Large intestine (tissue), 3 donors: ENCODE measurements around the gene TMEM135. TPM values are rescaled to one million over a fixed set of nuclear protein-coding genes. Genes with fewer than 3 reads are reported as not detected.
"Not testable (repeated sequence)": the region's sequence is repeated elsewhere in the genome, so short reads cannot be mapped to it uniquely, and the experiment has no call there.

Experiments
- DNase-seq, 2 donors: peaks; one replicate each; pipeline versions ENCODE4 v3.0.0 to v3.0.0-alpha.2; 2013
- H3K27ac ChIP-seq: one replicate; pipeline ENCODE4 v1.5.1; 2013; ENCODE audit warnings: low read length
- H3K27me3 ChIP-seq: 2 replicates; pipeline ENCODE4 v1.6.1; 2013; ENCODE audit warnings: low read length; ENCODE audit not compliant: control insufficient read depth, insufficient read depth
- H3K36me3 ChIP-seq: 2 replicates; pipeline ENCODE4 v1.6.1; 2013; ENCODE audit warnings: low read length; ENCODE audit not compliant: control insufficient read depth, insufficient read depth
- H3K4me1 ChIP-seq: one replicate; pipeline ENCODE4 v1.6.1; 2013; ENCODE audit warnings: low read length; ENCODE audit not compliant: control insufficient read depth, insufficient read depth
- H3K4me3 ChIP-seq: one replicate; pipeline ENCODE4 v1.5.1; 2013; ENCODE audit warnings: low read length
- H3K9me3 ChIP-seq: one replicate; pipeline ENCODE4 v1.6.1; 2013; ENCODE audit warnings: mild to moderate bottlenecking, low read depth, low read length, moderate library complexity; ENCODE audit not compliant: control insufficient read depth
- WGBS: methylation state at CpG from one replicate; pipeline ENCODE4 v1.1.5; 2013; ENCODE audit warnings: low lambda C conversion rate; ENCODE audit not compliant: insufficient coverage; 5-methylcytosine and 5-hydroxymethylcytosine counted together
- polyA plus RNA-seq: library from polyadenylated mRNA; unstranded; fragments of 120-200 nt; gene quantifications from one replicate; pipeline ENCODE4 v1.2.1, GENCODE V29; 2013

TMEM135 gene
- polyA plus RNA-seq, 1 donor, result 19.9 TPM

DNA sequence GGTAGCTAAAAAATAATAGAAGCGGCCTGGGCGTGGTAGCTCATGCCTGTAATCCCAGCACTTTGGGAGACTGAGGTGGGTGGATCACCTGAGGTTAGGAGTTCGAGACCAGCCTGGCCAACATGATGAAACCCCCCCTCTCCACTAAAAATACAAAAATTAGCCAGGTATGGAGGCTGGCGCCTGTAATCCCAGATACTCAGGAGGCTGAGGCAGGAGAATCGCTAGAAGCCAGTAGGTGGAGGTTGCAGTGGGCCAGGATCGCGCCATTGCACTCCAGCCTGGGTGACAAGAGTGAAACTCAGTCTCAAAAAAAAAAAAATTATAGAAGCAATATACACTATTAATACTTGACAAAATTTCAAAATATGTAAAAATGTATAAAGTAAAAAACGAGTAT lies 150.7 kb downstream of the TMEM135 start:
- not testable (repeated sequence) for H3K27me3 ChIP-seq, H3K4me1 ChIP-seq, H3K9me3 ChIP-seq, H3K36me3 ChIP-seq, H3K27ac ChIP-seq, DNase-seq, H3K4me3 ChIP-seq
- WGBS, result 97% methylated on average over 4 of the region's 8 CpGs

DNA sequence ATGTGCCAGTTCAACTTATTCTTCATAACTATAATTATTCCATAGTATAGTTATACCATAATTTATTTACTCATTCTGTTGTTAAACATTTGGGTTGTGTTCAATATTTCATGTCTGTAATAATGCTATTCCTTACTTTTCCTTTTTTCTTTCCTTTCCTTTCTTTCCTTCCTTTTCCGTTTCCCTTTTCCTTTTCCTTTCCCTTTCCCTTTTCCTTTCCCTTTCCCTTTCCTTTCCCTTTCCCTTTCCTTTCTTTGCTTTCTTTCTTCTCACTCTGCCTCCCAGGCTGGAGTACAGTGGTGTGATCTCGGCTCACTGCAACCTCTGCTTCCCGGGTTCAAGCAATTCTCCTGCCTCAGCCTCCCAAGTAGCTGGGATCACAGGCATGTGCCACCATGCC lies 151.2 kb downstream of the TMEM135 start:
- 94% methylated on average over 1 of the region's 3 CpGs for WGBS
- not testable (repeated sequence) for DNase-seq, H3K9me3 ChIP-seq

DNA sequence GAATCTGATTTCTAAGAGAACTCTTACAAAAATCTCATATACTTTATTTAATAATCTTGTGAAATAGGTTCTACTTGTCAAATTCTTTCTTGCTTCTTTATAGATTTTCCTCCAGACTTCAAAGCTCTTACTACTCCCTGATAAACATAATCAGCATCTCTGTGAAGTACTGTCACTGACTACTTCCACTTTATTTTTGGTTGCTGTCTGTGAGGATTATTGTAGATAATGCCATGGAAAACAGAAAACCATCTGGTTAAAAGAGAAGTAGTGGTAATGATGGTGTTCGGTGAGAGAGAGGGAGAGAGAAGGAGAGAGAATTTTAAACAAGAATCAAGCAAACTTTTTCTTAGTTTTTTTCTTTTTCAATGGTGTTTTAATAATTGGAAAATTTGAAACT lies 152.3 kb downstream of the TMEM135 start:
- no peak overlapping the region for H3K27ac ChIP-seq
- whole genome bisulfite sequencing, result 100% methylated on average over 1 of the region's 1 CpG
- H3K36me3 ChIP-seq, result no peaks in the 10 kb centered on the region
- no peaks in the 10 kb centered on the region for H3K4me1 ChIP-seq
- no peaks in the 10 kb centered on the region for H3K9me3 ChIP-seq
- DNase-seq, result no peak
- no peak overlapping the region for H3K4me3 ChIP-seq
- H3K27me3 ChIP-seq, result no peaks in the 10 kb centered on the region

More for the DNA sequence above, 151.2 kb downstream of the TMEM135 start:
- H3K27ac ChIP-seq, H3K4me3 ChIP-seq, H3K27me3 ChIP-seq, H3K4me1 ChIP-seq, H3K36me3 ChIP-seq: not testable (repeated sequence)

DNA sequence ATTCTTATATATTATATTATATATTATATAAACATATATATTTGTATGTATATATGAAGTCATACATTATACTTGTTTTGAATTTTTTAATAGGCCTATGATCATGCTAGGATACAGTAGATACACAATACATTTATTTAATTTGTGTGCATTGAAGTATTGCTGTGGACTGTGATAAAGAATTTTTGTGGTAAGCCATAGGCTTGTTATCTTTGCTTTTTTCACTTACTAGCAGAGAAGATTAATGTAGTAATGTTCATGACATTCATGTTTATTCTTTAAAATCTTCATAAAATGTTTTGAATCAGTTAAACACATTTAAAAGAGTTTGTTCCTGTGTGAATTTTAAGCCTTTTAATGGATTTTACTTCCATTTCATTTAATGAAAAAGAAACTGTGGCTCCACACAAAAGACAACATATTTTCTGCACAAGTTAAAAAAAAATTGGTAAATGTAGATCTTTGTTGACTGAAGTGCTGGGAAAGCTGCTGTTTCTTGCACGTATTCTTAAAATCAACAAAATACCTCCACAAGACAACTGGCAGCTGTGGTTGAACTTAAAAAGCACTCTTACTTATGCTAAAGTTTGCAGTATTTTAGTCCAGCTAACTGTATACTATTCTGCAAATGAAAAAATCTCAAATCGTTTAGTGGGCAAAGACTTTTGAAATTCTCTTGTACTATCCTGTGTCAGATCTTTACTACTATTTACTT lies 156.2 kb downstream of the TMEM135 start:
- H3K4me3 ChIP-seq, result no peak overlapping the region
- DNase-seq, result no peak
- peaks cover 3% of the 10 kb centered on the region for H3K9me3 ChIP-seq
- H3K4me1 ChIP-seq, result no peaks in the 10 kb centered on the region
- no peaks in the 10 kb centered on the region for H3K36me3 ChIP-seq
- H3K27ac ChIP-seq, result no peak overlapping the region
- 83% methylated on average over 1 of the region's 2 CpGs for WGBS
- no peaks in the 10 kb centered on the region for H3K27me3 ChIP-seq

DNA sequence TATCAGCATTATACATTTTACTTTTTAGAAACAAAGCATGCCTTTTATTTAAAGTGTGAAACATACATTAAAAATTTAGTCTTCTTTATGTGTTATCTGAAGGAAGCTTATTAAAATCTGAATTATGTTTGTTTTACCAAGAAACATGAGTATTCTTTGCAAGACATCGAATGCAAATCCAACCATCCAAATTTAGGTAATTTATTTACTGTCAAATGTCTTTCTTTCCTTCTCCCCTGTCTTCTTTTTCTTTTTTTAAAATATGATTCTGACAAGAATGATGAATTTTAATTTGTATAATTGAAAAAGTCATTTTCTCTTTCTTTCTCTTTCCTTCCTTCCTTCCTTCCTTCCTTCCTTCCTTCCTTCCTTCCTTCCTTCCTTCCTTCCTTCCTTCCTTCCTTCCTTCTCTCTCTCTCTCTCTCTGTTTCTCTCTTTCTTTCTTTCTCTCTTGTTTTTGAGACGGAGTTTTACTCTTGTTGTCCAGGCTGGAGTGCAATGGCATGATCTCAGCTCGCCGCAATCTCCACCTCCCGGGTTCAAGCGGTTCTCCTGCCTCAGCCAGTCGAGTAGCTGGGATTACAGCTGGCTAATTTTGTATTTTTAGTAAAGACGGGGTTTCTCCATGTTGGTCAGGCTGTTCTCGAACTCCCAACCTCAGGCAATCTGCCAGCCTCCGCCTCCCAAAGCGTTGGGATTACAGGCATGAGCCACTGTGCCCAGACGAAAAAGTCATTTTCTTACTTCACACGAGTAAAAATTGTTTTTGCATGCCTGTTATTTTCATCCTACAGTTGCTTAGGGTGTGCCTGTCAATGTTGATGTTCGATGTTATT lies 157.5 kb downstream of the TMEM135 start:
- no peaks in the 10 kb centered on the region for H3K36me3 ChIP-seq
- no peak overlapping the region for H3K27ac ChIP-seq
- DNase-seq, result no peak
- H3K9me3 ChIP-seq, result peaks cover 3% of the 10 kb centered on the region
- H3K27me3 ChIP-seq, result no peaks in the 10 kb centered on the region
- no peaks in the 10 kb centered on the region for H3K4me1 ChIP-seq
- WGBS, result 78% methylated on average over 3 of the region's 14 CpGs
- H3K4me3 ChIP-seq, result no peak overlapping the region

DNA sequence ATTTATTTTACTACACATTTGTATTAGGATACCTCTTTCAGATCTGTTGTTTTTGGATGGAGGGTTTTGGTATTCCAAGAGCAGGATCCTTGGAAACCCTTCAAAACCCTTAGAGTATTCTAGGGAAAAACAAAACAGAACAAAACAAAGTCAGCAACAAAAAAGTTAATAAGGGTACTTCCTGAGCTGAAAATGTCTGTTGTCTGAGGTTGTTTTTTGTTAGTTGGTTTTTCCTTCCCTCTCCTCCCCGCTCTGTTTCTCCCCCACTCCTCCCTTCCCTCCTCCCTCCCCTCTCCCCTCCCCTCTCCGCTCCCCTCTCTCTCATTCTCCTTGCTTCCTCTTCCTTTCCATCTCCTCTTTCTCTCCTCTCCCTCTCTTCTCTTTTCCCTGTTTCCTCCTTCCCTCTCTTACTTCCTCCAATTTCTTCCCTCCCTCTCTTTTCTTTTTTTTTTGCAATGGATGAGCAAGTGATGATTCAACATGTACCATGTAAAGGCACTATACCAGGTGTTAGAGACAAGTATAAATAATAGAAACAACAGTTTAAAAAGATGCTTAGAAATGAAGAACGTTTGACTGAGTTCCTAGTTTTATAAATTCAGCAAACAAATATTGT lies 160.6 kb downstream of the TMEM135 start:
- DNase-seq, result no peak
- H3K27me3 ChIP-seq, result no peaks in the 10 kb centered on the region
- no peaks in the 10 kb centered on the region for H3K4me1 ChIP-seq
- peaks cover 3% of the 10 kb centered on the region for H3K9me3 ChIP-seq
- 100% methylated on average over 2 of the region's 3 CpGs for WGBS
- no peak overlapping the region for H3K27ac ChIP-seq
- no peak overlapping the region for H3K4me3 ChIP-seq
- H3K36me3 ChIP-seq, result no peaks in the 10 kb centered on the region

DNA sequence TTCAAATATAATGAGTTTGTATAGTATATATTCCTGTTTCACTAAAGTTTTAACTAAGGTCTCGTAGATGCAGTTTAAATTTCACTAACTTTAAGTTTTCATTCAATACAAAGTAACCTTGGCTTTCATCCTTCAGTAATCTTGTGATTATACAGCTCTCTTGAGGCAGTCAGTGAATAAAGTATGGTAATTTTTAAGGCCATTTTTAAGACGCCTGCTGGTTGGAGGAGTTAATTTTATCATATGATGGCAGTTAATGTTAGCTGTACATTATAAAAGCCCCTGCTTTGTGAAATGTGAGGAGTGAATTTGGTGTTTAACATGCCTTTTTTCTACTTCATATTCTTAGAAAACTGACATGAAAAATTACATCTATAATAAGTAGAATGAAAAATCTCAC lies 163.6 kb downstream of the TMEM135 start:
- WGBS, result no CpG with 5 or more reads among the region's 2 CpGs

DNA sequence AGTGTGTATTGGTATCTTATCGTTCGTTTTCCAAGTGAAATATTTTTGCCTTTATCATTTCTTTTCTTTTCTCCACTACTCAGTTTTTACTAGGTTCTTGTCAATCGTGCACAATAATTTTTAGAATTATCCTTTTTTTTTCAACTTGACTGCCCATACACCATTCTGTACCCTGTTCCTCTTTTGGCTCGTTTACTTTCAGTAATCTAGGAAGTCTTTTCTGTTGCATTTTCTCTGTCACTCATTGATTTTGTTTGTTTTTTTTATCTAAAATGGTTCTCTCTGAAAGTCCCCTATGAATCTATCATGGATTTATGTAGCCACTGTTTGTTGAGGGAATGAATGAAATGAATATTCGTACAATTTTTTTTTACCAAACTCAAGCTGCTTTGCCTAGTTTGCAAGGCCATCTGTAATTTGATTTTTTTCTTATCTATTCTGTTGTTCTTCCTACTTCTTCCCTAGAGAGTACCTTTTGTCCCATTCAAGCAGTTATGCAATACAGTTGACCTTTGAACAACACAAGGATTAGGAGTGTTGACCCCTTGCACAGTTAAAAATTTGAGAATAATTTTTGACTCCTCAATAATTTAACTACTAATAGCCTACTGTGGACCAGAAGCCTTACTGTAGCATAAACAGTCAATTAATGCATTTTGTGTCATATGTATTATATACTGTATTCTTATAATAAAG lies 166.3 kb downstream of the TMEM135 start:
- H3K4me1 ChIP-seq, result no peaks in the 10 kb centered on the region
- H3K27ac ChIP-seq, result no peak overlapping the region
- H3K9me3 ChIP-seq, result no peaks in the 10 kb centered on the region
- WGBS, result 85% methylated on average over 5 of the region's 5 CpGs
- no peak for DNase-seq
- no peak overlapping the region for H3K4me3 ChIP-seq
- no peaks in the 10 kb centered on the region for H3K27me3 ChIP-seq
- H3K36me3 ChIP-seq, result no peaks in the 10 kb centered on the region

More for the DNA sequence above, 163.6 kb downstream of the TMEM135 start:
- no peak for DNase-seq
- H3K4me3 ChIP-seq, result no peak overlapping the region
- H3K27ac ChIP-seq, result no peak overlapping the region
- H3K9me3 ChIP-seq, result peaks cover 3% of the 10 kb centered on the region
- no peaks in the 10 kb centered on the region for H3K36me3 ChIP-seq
- H3K4me1 ChIP-seq, result no peaks in the 10 kb centered on the region
- no peaks in the 10 kb centered on the region for H3K27me3 ChIP-seq

DNA sequence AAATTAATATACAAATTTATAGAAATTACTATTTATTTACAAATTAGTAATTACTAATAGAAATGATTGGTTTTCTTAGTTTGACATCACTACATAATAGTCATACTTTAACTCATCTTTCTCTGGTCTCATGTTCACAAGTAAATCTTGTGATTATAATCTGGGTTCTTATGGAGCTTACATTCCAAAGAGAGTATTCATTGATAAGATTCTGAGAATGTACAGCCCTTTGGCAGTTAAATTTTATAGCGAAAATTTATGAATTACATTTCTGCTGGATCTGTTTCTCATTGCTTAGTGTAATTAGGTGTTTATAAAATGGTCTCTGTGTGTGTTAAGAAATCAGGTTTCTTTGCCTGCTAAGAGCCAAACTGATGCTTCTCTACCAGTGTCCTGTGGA lies 175.2 kb downstream of the TMEM135 start:
- H3K27me3 ChIP-seq, result no peaks in the 10 kb centered on the region
- no peaks in the 10 kb centered on the region for H3K9me3 ChIP-seq
- no peaks in the 10 kb centered on the region for H3K4me1 ChIP-seq
- no peaks in the 10 kb centered on the region for H3K36me3 ChIP-seq
- no peak for DNase-seq
- H3K27ac ChIP-seq, result no peak overlapping the region
- WGBS, result no CpG with 5 or more reads among the region's 1 CpG
- no peak overlapping the region for H3K4me3 ChIP-seq

DNA sequence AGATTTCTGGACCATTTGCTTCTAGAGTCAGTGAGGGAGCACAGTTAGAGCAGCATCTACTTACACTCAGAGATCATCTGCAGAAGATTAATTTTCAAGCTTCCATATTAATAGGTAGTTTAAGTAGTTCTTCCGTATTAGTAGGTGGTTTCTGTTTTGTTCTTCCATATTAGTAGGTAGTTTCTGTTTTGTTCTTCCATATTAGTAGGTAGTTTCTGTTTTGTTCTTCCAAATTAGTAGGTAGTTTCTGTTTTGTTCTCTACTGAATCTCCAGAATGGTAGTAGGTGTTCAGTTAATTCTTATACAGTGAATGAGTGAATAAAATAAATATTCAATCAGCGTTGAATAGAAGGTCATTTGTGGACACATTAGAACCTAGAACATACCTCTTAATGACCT lies 175.7 kb downstream of the TMEM135 start:
- Histone ChIP-seq H3K4me1 (no peaks in the 10 kb centered on the region), H3K36me3 (no peaks in the 10 kb centered on the region), H3K27me3 (no peaks in the 10 kb centered on the region), H3K4me3 (no peak overlapping the region), H3K27ac (no peak overlapping the region), H3K9me3 (no peaks in the 10 kb centered on the region)
- 85% methylated on average over 2 of the region's 2 CpGs for WGBS
- DNase-seq, result no peak
